ENCODE results near the gene HYAL3. TPM values are rescaled to one million over a fixed set of nuclear protein-coding genes. Genes with fewer than 3 reads are reported as not detected.

Gene HYAL3
- total and polyA plus RNA-seq, 2 of the 13 experiments (the other 11 are each of a cell fraction or from before 2014, with no cell fraction given) = 5.5 to 10.4 TPM

- TF ChIP-seq CREB3 (CRISPR knock-in tag; IDR thresholded peaks at IDR 0.05) (peak; percentile 61; the same call in 1 of the 2 replicates), REST (IDR thresholded peaks at IDR 0.05; ENCODE audit: borderline replicate concordance in 1 of 2, low read depth in 1 of 2, low read length in 2 of 2) (no peak), ZNF234 (CRISPR knock-in tag; conservative IDR thresholded peaks at IDR 0.05) (no peak), ZSCAN29 (CRISPR knock-in tag; conservative IDR thresholded peaks at IDR 0.05) (peak; percentile 45; the same call in 1 of the 2 replicates), ZBTB21 (CRISPR knock-in tag; IDR thresholded peaks at IDR 0.05) (no peak), ZNF784 (CRISPR knock-in tag; IDR thresholded peaks at IDR 0.05; ENCODE audit: borderline replicate concordance) (peak; percentile 77; the same call in 1 of the 2 replicates), SRSF4 (IDR thresholded peaks at IDR 0.05; ENCODE audit: low read depth, low read length, poor library complexity, severe bottlenecking) (no peak), THAP9 (CRISPR knock-in tag; IDR thresholded peaks at IDR 0.05; ENCODE audit: borderline replicate concordance) (peak; percentile 46; the same call in 1 of the 2 replicates), ZNF235 (CRISPR knock-in tag; IDR thresholded peaks at IDR 0.05; ENCODE audit: borderline replicate concordance) (no peak), U2AF2 (IDR thresholded peaks at IDR 0.05; ENCODE audit: low read depth, low read length) (no peak), ASH2L (IDR thresholded peaks at IDR 0.05; ENCODE audit: insufficient read length, low read depth, low read length) (peak; percentile 92), ZNF644 (CRISPR knock-in tag; IDR thresholded peaks at IDR 0.05; ENCODE audit: low read depth) (no peak), ZNF770 (CRISPR knock-in tag; IDR thresholded peaks at IDR 0.05) (peak; percentile 37; the same call in 1 of the 2 replicates), ATF7 (IDR thresholded peaks at IDR 0.05) (peak; percentile 81), ATF7 (CRISPR knock-in tag; IDR thresholded peaks at IDR 0.05) (no peak), TFAP4 (IDR thresholded peaks at IDR 0.05; ENCODE audit: borderline replicate concordance, low read depth) (0 out of 2 replicates have a peak, but pooled peaks have one; percentile 15)
Measured at GRCh38 chr3:50321336-50322114, 22.3 kb upstream of the HYAL3 start (continued).
